Measurements from ENCODE around the gene APBA3. TPM values are rescaled to one million over a fixed set of nuclear protein-coding genes. Genes with fewer than 3 reads are reported as not detected.

Gene APBA3
- total RNA-seq, 1 experiment from 2014 or later: 24.3 TPM

- H3K36me3 ChIP-seq: no peaks in the 10 kb centered on the region
- H3K9me3 ChIP-seq (replicated peaks): no peaks in the 10 kb centered on the region
- H3K27ac ChIP-seq: no peak overlapping the region
- H3K27me3 ChIP-seq (replicated peaks): no peaks in the 10 kb centered on the region
- no peak for DNase-seq (ENCODE audit: low read depth in 1 of 2, low spot score in 2 of 2)
- peaks cover 12% of the 10 kb centered on the region for H3K4me1 ChIP-seq (replicated peaks)
- H3K4me3 ChIP-seq: no peak overlapping the region
Observed at GRCh38 chr19:3737487-3738205, 23.8 kb downstream of the APBA3 start.

- H3K9me3 ChIP-seq (replicated peaks): no peaks in the 10 kb centered on the region
- H3K36me3 ChIP-seq: no peaks in the 10 kb centered on the region
- DNase-seq (ENCODE audit: low read depth in 1 of 2, low spot score in 2 of 2): no peak
- H3K4me1 ChIP-seq (replicated peaks): peaks cover 12% of the 10 kb centered on the region
- H3K4me3 ChIP-seq: no peak overlapping the region
- H3K27me3 ChIP-seq (replicated peaks): no peaks in the 10 kb centered on the region
- no peak overlapping the region for H3K27ac ChIP-seq
Observed at GRCh38 chr19:3736106-3736724, 25.3 kb downstream of the APBA3 start.

GRCh38 chr19:3734310-3734600 lies 27.2 kb downstream of the APBA3 start:
- Histone ChIP-seq H3K4me3 (no peak overlapping the region), H3K36me3 (no peaks in the 10 kb centered on the region), H3K27me3 (replicated peaks) (no peaks in the 10 kb centered on the region), H3K27ac (no peak overlapping the region), H3K9me3 (replicated peaks) (no peaks in the 10 kb centered on the region), H3K4me1 (replicated peaks) (peaks cover 6% of the 10 kb centered on the region)
- DNase-seq (ENCODE audit: low read depth in 1 of 2, low spot score in 2 of 2): no peak

- Histone ChIP-seq H3K36me3 (no peaks in the 10 kb centered on the region), H3K27me3 (replicated peaks) (no peaks in the 10 kb centered on the region), H3K4me3 (no peak overlapping the region), H3K27ac (no peak overlapping the region), H3K4me1 (replicated peaks) (peaks cover under 1% of the 10 kb centered on the region; the same call in 1 of the 2 replicates), H3K9me3 (replicated peaks) (no peaks in the 10 kb centered on the region)
- DNase-seq (ENCODE audit: low read depth in 1 of 2, low spot score in 2 of 2): no peak
Observed at GRCh38 chr19:3733549-3734309, 27.8 kb downstream of the APBA3 start.

- no peaks in the 10 kb centered on the region for H3K9me3 ChIP-seq (replicated peaks)
- no peak for DNase-seq (ENCODE audit: low read depth in 1 of 2, low spot score in 2 of 2)
- H3K27me3 ChIP-seq (replicated peaks): no peaks in the 10 kb centered on the region
- no peaks in the 10 kb centered on the region for H3K36me3 ChIP-seq
- H3K4me1 ChIP-seq (replicated peaks): peaks cover 12% of the 10 kb centered on the region
- H3K4me3 ChIP-seq: no peak overlapping the region
- no peak overlapping the region for H3K27ac ChIP-seq
Observed at GRCh38 chr19:3732108-3732507, 29.4 kb downstream of the APBA3 start.

- H3K36me3 ChIP-seq: no peaks in the 10 kb centered on the region
- no peak for DNase-seq (ENCODE audit: low read depth in 1 of 2, low spot score in 2 of 2)
- H3K9me3 ChIP-seq (replicated peaks): no peaks in the 10 kb centered on the region
- H3K4me3 ChIP-seq: no peak overlapping the region
- H3K4me1 ChIP-seq (replicated peaks): peaks cover 12% of the 10 kb centered on the region
- no peaks in the 10 kb centered on the region for H3K27me3 ChIP-seq (replicated peaks)
- no peak overlapping the region for H3K27ac ChIP-seq
Observed at GRCh38 chr19:3730457-3730958, 31.0 kb downstream of the APBA3 start.

- Histone ChIP-seq H3K27me3 (replicated peaks) (peaks cover 36% of the 10 kb centered on the region), H3K4me1 (replicated peaks) (peaks cover 19% of the 10 kb centered on the region), H3K36me3 (no peaks in the 10 kb centered on the region), H3K27ac (no peak overlapping the region), H3K9me3 (replicated peaks) (peaks cover 3% of the 10 kb centered on the region; the same call in 1 of the 2 replicates), H3K4me3 (no peak overlapping the region)
- DNase-seq (ENCODE audit: low read depth in 1 of 2, low spot score in 2 of 2): no peak
Observed at GRCh38 chr19:3725640-3726310, 35.7 kb downstream of the APBA3 start.

- DNase-seq (ENCODE audit: low read depth in 1 of 2, low spot score in 2 of 2): no peak
- Histone ChIP-seq H3K36me3 (no peaks in the 10 kb centered on the region), H3K4me3 (no peak overlapping the region), H3K9me3 (replicated peaks) (peaks cover 3% of the 10 kb centered on the region; the same call in 1 of the 2 replicates), H3K4me1 (replicated peaks) (peaks cover 19% of the 10 kb centered on the region), H3K27me3 (replicated peaks) (peaks cover 42% of the 10 kb centered on the region), H3K27ac (no peak overlapping the region)
Observed at GRCh38 chr19:3725121-3725520, 36.4 kb downstream of the APBA3 start.

GRCh38 chr19:3723883-3724282 lies 37.6 kb downstream of the APBA3 start:
- H3K9me3 ChIP-seq (replicated peaks): peaks cover 3% of the 10 kb centered on the region; the same call in 1 of the 2 replicates
- no peak for DNase-seq (ENCODE audit: low read depth in 1 of 2, low spot score in 2 of 2)
- peaks cover 19% of the 10 kb centered on the region for H3K4me1 ChIP-seq (replicated peaks)
- no peaks in the 10 kb centered on the region for H3K36me3 ChIP-seq
- peaks cover 48% of the 10 kb centered on the region for H3K27me3 ChIP-seq (replicated peaks)
- no peak overlapping the region for H3K27ac ChIP-seq
- no peak overlapping the region for H3K4me3 ChIP-seq

- Histone ChIP-seq H3K4me3 (no peak overlapping the region), H3K36me3 (no peaks in the 10 kb centered on the region), H3K4me1 (replicated peaks) (peaks cover 13% of the 10 kb centered on the region), H3K27me3 (replicated peaks) (peaks cover 48% of the 10 kb centered on the region), H3K27ac (no peak overlapping the region), H3K9me3 (replicated peaks) (peaks cover 3% of the 10 kb centered on the region; the same call in 1 of the 2 replicates)
- no peak for DNase-seq (ENCODE audit: low read depth in 1 of 2, low spot score in 2 of 2)
Observed at GRCh38 chr19:3723110-3723488, 38.4 kb downstream of the APBA3 start.

- Histone ChIP-seq H3K27ac (no peak overlapping the region), H3K4me1 (replicated peaks) (peaks cover 8% of the 10 kb centered on the region), H3K36me3 (no peaks in the 10 kb centered on the region), H3K27me3 (replicated peaks) (peaks cover 48% of the 10 kb centered on the region), H3K9me3 (replicated peaks) (peaks cover 3% of the 10 kb centered on the region; the same call in 1 of the 2 replicates), H3K4me3 (no peak overlapping the region)
- no peak for DNase-seq (ENCODE audit: low read depth in 1 of 2, low spot score in 2 of 2)
Observed at GRCh38 chr19:3722443-3723109, 38.9 kb downstream of the APBA3 start.

GRCh38 chr19:3721887-3722442 lies 39.5 kb downstream of the APBA3 start:
- Histone ChIP-seq H3K4me1 (replicated peaks) (peaks cover 7% of the 10 kb centered on the region), H3K36me3 (no peaks in the 10 kb centered on the region), H3K27me3 (replicated peaks) (peaks cover 48% of the 10 kb centered on the region), H3K4me3 (no peak overlapping the region), H3K9me3 (replicated peaks) (peaks cover 3% of the 10 kb centered on the region; the same call in 1 of the 2 replicates), H3K27ac (no peak overlapping the region)
- DNase-seq (ENCODE audit: low read depth in 1 of 2, low spot score in 2 of 2): no peak

Data from SJSA1 (cell line).